Activated gamma-delta T cell (primary cell): ENCODE measurements around the gene BOD1L1.

Source experiments
- DNase-seq: peaks from one replicate; lab custom pipeline; 2025; lab: John Stamatoyannopoulos, UW

BOD1L1 gene

DNA sequence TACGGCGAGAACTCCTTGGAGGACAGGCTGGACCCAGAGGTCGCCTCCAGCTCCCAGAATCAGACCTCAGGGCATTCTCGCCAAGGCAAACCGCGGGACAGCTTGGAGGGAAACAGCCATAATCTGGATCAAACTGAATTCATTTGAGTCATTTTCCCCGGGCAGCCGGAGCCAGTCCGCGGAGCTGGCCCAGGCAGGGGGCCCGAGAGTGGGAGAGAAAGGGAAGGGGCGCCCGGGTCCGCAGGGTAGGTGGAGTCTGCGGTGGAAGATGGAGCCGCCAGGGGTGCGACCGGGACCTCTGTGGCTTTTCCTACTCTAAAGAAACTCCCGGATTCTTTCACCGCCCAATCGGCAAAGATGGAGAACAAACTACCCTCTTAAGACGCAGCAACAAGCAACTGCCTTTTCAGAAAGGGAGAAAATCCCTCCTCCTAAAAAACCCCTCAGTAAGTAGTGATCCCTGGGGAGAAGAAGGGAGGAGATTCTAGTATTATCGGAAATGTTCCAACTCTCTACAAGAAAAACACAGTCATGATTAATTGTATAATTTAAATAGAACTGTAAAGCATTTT is 88.4 kb downstream of the BOD1L1 start:
- DNase-seq: no peak

DNA sequence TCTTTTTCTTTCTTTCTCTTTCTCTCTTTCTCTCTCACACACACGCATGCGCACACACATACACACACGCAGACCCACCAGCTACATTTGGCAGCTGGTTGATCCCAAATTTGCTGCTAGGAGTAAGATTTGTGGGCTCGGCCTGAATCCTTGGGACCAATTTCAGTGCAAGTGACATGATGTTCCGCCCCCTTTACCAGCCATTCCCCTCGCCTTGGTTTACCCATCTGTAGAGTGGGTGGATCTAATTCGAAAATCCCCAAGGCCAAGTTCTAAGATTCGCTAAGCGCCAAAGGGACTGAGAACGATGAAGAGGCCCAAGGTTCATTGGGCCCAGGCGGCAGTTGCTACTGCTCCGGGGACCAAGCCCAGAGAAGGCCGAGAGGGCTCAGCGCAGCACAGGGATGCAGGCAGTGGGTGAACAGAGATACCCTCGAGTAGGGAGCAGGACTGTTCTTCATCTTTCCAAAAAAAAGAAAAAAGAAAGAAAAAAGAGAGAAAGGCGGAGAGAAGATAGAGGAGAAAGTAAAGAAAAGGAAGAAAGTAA is 89.0 kb downstream of the BOD1L1 start:
- DNase-seq: no peak

DNA sequence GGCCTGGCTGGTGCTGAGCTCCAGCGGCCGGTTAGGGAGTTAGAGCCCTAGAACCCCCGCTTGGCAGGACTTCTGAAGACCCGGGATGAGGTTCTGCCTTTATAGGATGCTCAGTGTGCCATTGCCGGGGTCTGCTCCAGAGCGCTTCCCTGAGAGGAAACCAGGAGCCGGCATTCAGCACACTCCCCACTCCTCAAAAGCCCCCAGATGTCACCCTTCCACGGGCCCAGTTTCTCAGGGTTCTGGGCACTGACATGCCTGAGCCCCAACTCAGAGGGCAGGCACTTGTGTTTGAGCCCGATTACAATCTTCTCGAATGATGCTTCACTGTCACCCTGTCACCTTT is 89.7 kb downstream of the BOD1L1 start:
- DNase-seq: no peak

DNA sequence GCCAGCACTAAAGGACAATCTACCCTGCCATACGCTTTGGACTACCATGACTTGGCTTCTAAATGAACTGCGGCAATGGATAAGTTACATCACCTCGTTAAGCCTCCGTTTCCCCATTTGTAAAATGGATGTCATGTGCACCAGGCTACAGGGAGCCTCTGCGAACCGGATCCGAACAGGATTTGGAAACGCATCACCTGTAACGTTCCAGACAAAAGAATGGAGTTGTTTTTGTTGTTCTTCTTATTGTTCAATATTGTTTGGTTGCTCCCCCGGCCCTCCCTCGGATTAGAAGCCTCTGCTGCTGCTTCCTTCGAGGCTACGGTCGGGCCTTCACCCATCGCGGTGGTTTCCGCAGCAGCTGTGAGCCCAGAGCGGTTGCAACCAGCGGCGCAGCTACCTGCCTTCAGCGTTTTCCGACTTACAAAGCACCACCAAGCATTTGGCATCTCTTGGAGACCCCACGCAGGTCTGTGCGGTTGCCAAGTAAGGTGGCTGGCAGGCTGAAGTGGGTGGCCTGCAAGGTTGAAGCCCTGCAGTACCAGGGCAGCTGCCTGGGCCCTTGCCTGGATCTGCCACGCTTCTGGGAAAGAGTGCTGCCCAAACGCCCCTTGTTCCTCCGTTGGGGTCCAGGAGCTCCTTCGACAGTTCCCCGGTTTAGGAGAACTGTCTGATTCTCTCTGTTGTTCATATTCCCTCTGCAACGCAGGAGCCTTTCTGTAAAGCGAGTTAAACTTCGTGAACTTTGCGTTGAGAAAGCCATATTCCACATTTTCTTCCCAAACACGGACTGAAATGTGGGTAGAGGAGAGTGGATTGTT is 90.3 kb downstream of the BOD1L1 start:
- DNase-seq: no peak

DNA sequence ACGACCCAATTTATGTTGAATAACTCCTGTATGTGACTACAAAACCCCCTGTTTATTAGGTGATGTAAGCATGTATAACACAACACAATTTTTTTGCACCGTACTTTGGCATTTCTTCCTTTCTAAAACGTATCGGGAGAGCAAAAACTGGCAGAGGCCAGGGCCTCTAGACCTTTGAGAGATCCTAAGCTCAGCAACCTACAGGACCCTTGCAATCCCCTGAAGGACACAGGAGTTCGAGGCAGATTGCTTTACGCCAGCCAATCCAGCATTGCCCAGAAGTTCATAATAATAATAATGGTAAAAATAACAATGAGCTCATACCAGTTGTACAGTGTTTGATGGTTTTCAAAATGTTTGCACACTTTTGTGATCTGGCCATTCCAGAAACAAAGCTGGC is 90.9 kb downstream of the BOD1L1 start:
- no peak for DNase-seq

DNA sequence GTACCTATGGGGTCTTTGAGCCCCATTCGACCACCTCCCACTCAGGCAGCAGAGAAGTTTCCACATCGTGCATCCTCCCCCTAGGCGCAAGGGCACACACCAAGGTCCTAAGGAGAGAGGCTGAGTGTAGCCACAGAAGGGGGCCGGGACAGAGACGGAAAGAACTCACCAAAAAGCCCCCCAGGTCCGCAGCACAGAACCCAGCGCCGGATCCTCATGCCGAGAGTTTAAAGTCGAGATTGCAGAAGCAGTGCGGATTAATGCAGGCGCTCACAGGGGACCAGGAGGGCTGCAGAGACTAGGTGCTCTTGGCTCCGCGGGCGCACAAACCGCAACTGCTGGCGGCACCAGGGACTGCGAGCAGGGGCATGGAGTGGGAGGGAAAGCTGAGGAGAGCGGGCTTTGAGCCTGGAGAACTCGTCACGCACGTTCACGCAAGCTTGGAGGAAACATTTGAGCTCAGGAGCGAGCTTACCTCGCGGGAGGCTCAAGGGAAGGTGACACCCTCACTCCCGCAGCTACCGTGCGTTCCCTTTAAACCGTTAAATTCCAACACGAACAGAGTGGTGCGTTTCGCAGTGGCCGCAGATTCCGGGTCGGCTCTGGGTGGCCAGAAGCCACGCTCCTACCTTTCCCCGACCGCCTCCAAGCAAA is 91.7 kb downstream of the BOD1L1 start:
- no peak for DNase-seq

DNA sequence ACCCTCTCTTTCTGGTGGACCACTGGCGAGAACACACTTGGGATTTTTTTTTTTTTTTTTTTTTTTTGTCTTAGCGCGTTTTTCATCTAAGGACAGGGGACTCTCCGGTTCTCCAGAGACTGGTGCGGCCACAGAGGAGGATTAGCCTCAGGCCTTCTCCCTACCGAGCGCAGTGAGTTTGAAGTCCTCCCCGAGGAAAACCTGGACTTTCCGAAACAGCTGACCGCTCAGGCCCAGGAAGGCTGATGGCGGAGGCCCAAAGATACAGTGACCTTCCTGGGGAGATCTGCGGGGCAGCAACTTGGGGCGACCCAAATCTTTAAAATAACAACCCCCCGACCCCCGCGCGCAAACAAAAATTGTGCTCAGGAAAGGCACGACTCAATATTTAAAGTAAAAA is 92.4 kb downstream of the BOD1L1 start:
- DNase-seq: no peak

DNA sequence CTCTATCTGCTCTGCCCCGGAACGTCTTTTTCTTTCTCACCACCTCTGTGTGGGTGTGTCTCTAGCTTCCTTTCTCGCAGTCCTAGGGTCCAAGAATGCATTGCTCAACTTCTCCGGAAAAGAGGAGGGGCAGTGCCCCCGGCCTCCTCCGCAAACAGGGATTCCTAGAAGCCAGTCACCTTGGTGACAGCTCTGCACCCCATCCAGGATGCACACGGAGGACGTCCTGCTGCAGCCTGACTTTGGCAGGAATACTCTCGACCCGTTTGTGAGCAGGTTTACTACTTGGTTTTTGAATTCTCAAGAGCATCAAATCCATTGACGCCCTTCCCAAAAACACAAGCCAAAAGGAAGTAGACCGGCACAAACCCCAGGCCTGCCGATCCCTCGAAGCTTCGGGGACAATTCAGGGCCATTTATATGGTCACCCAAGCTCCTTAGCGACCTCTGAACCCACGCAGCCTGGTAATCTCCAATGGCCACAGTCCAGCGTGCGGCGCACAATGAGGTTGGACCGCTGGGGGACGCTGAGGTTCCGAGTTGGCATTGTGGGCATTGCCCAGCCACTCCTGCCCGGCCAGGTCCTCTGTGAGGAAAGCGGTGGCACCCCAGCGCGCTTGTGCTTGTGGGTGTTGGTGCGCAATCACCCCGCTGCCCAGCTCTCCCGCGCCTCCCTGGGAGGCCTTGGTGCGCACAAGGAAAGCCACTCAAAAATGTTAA is 93.0 kb downstream of the BOD1L1 start:
- DNase-seq: no peak

DNA sequence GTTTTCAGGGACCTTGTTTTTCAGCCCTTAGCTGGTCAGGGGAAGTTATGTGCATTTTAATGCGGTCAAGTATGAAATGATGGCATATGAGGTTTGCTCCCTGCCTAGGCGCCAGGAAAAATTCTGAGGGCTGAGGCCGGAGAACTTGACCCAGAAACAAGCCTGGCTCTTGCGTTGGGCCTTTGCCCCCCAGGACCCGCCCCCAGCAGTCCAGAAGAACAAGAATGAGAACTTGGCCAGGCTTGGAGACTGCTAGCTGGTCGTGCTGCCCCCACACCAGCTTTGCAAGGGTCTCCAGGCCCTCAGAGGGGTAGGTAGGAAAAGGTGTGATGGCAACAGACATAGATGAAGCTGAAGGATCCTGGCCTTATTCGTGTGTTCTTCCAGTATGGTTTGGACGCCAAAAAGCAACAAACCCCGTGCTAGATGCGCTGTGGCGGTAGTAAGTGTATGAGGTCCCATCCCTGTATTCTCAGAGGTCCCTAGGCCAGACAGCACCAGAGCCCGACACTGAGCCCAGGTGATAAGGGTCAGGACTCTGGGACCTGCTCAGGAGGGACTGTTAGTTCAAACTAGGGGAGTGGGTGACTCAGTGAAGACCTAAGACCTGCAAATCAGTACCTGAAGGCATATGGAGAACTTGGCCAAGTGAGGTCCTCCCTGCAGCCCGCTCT is 93.7 kb downstream of the BOD1L1 start:
- DNase-seq: no peak

DNA sequence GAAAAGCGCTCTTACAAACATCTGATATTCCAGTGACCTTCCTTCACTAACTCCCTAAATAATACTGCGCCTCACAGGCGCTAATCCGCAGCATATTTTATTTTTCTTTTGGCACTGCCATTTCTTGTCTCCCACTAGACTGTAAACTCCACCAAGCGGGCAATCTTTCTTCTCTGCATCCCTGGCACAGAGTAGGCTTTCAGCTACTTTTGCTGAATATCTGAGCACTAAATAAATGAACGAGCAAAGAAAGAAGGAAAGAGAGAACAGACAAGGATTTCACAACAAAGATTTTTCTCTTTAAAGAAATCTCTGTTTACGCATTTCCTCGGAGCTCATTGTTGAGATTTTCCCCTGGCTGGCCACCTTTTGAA is 95.9 kb downstream of the BOD1L1 start:
- DNase-seq: no peak

DNA sequence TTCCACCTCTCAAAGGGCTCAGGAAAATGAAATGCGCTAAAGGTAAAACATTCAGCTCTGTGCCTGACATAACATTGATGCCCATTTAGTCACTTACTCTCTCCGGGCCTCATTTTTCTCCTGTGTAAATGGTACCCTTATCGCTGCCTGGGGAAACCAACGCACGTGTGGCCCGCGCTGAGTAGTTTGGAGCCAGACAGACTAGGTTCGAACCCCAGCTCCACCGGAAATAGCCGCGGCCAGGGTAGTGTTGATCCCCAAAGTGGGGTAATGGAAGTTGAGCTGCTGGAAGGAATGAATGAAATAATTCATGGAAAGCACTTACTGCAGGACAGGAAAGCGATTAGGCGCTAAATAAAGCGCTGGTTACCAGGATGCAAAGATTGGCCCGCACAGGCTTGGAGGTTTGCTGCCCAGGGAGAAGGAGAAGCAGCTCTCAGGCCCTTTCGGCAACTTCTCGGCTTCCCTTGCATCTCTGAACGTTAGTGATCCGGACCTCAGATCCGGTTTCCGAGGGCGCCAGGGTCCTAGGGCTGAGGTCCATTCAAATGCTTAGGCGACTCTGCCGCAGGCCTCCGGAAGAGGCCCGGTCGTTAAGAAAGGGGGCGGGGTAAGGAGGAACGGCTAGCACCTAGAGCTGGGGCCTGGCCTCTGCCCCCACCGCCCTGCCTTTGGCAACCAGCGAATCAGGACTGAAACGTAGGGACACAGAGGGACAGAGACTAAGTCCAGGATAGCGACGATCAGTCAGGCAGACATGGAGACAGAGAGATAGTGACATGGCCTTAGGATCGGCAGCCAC is 96.5 kb downstream of the BOD1L1 start:
- no peak for DNase-seq

DNA sequence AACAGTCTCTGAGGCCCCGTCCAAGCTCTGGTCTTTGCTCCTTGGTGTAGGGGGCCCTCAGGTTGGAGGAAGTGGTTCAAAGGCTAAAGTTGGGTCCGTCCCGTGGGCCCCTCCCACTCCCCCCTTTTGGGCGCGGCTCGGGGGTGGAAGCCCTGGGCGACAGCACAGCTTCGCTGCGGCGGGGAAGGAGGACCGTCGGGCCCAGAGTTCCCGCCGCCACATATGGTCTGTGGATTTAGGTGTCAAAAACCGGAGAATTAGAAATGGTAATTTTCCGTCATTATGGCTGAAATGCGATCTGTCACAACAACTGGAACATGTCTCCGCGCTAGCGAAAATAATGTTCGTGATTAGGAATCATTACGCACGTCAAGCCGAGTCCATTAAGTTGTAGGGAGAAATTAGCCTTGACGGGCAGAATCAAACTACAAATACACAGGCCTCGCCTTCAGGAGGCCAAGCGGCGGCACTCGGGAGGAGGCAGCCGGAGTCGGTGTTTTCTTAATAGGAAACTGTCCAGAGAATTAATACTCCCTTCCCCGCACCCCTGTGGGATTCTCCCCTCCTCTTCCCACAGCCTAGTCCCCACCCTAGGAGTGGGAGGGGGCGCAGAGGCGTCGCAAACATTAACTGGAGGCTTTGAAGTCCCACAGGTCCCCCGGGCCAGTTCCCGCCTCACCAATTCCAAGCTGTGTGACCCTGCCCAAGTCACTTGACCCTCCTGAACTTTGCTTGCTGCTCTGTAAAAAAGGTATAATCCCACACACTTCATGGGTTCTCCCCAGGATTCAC is 98.2 kb downstream of the BOD1L1 start:
- DNase-seq: no peak

DNA sequence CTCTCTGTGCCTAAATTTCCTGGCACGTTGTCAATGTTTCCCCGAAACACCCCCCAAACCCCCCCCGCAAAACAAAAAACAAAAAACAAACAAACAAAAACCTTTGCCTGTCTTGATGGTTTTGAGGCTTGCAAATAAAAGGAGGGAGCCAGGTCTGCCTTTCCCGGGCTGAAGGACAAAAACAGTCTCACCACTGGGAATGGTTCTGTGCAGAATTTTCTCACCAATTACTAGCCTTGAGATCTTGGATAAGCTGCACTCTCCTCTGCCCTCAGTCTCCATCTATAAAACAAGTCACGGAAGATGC is 98.8 kb downstream of the BOD1L1 start:
- DNase-seq: no peak

DNA sequence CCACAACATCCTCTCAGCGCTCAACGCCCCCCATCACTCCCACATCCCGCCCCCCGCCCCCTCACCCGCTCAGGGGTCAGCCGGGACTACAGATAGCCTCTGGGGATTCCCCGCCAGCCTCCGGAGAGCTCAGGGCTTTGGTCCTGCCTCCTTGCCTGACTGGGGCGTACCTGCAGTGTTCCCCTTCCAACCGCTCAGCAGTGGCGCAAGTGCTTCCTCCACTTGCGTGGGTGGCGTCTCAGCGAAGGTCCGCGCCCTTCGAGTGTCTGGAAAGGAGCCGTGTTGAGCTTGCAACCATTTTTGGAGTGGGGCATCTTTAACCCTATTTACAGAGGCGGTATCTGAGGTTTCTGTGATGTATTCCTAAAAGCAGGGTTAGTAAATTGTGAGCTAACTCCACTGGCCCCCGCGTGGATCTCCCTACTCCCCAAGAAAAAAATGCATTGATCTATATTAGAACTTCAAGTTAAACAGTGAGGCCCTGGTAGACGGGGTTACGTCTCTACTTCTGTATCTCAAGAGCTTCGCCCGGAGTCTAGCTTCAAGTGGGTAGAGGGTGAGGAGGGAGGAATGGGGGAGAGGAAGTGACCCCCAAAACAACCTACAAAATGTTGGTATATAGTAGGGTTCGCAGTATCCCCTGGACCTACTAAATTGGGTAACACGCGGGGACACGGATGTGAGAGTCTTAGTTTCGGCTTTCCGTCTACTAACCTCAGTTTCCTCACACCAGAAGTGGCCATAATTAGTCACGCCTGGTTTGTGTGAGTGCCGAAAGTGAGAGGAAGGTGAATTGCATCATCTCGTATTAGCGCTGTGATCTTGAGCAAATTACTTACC is 99.3 kb downstream of the BOD1L1 start:
- DNase-seq: no peak

DNA sequence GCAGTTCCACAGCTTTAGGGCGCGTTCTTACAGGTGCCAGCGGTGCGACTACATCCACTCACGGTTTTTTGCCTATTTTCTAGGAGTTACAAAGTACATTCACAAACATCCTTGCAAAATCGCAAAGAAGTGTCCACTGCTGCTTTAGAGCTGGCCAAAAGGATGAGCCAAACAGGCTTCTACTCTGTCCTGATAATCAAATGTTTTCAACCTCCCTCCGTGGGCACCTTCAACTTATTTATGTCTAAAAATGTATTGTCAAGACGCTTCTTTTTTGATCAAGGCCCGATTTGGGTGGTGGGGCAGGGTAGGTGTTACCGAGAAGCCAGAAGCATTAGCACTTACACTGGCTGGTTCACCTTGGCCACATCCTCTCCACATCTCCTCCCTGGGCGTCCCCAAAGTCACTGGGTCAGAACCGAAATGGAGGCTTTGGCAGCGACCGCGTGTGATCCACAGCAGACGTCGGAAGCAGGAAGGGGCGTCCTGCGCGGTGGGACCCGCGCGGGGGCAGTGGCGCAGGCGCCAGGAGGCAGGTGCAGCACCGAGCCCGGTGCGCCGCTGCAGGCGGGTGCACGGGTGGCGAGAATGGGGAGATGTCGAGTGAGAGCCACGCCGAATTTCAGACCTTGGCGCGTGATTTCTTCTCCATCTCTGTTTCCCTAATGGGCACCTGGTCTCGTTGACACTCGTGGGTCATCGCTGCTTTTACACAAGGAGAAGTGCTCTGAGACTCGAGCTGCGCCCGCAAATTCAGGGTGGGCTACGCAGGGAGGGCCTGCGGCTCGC is 100.1 kb downstream of the BOD1L1 start:
- DNase-seq: no peak

DNA sequence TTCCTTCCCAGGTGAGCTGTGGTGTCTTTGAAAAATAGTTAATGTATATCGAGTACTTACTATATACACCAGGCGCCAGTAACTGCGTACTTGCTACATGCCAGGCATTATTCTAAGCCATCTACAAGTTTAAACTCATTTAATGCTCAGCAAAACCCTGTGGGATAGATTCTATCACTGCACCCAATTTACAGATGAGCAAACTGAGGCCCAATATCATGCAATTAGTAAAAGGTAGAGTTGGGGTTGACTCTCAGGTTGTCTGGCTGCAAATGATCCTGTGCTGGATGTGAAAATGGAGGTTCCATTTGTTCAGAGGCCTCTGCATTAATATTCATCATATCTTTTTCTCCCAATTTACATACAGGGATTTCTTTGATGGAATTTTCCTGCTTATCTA is 100.9 kb downstream of the BOD1L1 start:
- DNase-seq: no peak

DNA sequence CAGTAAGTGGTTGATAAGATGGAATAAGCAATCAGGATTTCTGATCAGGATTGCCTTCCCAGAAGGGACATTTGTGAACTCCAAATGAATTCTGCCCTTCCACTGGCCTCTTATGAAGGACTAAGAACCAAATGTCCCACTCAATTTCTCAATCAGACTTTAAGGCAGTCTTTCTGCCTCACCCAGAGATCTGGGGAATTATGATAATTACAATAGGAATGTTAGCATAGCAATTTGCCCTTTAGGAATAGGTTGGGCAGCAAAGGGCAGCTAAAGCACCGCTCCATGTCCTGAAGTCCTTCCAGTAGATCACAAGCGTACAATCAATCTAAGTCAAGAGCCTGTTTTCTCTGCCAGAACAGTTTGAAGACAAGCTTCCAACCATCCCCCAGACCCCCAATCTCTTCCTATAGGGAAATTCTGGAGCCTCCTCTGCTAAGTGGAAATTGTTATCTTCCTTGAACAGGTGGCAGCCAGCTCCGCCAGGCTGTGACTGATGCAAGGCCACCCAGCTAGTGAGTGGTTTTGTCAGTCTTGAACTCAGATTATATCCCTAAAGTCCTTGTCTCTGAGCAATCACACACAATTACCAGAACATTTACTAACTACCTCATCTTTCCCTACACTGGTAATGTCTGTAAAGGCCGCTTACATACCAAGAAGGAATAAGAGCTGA is 101.8 kb downstream of the BOD1L1 start:
- no peak for DNase-seq
